ENCODE results near the gene MSL1.

- TF ChIP-seq CTCF (IDR thresholded peaks at IDR 0.05) (no peak), POLR2A (IDR thresholded peaks at IDR 0.05) (no peak)
These were observed 28.5 kb downstream of the MSL1 start for GRCh38 chr17:40150276-40150675.

Data from Peyer's patch (tissue), 4 donors.